ENCODE results near the gene PQBP1. TPM values are rescaled to one million over a fixed set of nuclear protein-coding genes. Genes with fewer than 3 reads are reported as not detected.
A peak's percentile ranks its signal among the peaks of the same experiment; 100 is the strongest.

PQBP1 gene
- polyA plus RNA-seq, 1 donor (not counting 4 experiments of a cell fraction or from before 2014, with no cell fraction given): 79.0 TPM

DNA sequence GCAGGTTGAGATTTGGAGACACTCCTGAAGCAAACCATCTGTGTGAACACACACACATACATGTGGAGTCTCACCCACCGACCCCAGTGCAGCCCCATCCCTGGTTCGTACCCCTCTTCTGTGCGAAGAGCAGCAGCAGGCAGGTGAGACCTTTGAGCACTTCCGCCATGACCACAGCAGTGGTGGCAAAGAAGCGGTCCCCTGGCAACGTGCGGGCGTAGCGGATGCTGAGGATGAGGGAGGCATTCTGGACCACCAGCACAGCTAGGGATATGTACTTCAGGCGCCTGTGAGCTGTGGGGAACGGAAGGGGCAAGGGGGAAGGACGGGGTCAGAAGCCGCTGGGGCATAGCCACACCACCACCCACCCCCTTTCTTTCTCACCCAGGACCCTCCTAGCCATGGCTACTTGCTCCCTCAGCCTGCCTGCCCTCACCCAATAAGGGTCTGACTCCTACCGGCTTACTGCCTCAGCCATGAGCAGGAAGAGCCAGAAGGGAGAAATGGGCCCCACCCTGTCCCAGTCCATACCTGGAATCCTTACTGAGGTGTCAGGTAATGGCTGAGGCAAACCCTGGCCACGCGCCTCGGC, 12.1 kb downstream of the PQBP1 start:
- Histone ChIP-seq H3K4me1 (ENCODE audit: control insufficient read depth, extremely low read depth, insufficient read depth, low read length) (peaks cover 7% of the 10 kb centered on the region), H3K9ac (ENCODE audit: control insufficient read depth, extremely low read depth, insufficient read depth, low read length) (no peak overlapping the region), H3K9me1 (ENCODE audit: control insufficient read depth, extremely low read depth, insufficient read depth, low read length) (no peaks in the 10 kb centered on the region), H2AFZ (ENCODE audit: control insufficient read depth, low read length) (no peak overlapping the region), H3K4me3 (ENCODE audit: control insufficient read depth in 2 of 3, extremely low read depth in 1 of 3, insufficient read depth in 2 of 3, low read depth in 1 of 3, low read length in 3 of 3) (peak overlapping the region; percentile 63 to 91 (median 74)), H3K4me2 (ENCODE audit: control insufficient read depth, extremely low read depth, insufficient read depth, low read depth, low read length) (peak overlapping the region; percentile 67), H3K27ac (ENCODE audit: control insufficient read depth, insufficient read depth, low read length) (peak overlapping the region; percentile 89), H3K9me3 (ENCODE audit: control insufficient read depth, low read depth, low read length) (peaks cover 3% of the 10 kb centered on the region), H4K20me1 (ENCODE audit: control insufficient read depth, extremely low read depth, insufficient read depth, low read length) (no peaks in the 10 kb centered on the region), H3K36me3 (ENCODE audit: control insufficient read depth in 2 of 2, extremely low read depth in 1 of 2, insufficient read depth in 2 of 2, low read length in 2 of 2) (peaks cover 8 to 15% of the 10 kb centered on the region in 2 experiments), H3K27me3 (ENCODE audit: control insufficient read depth, extremely low read depth, insufficient read depth, low read length) (no peaks in the 10 kb centered on the region), H3K79me2 (ENCODE audit: control insufficient read depth, insufficient read depth, low read length) (peaks cover 29% of the 10 kb centered on the region)
- no peak for TF ChIP-seq EZH2 (IDR thresholded peaks at IDR 0.05; ENCODE audit: low read length)
- TF ChIP-seq, protein P1, sequence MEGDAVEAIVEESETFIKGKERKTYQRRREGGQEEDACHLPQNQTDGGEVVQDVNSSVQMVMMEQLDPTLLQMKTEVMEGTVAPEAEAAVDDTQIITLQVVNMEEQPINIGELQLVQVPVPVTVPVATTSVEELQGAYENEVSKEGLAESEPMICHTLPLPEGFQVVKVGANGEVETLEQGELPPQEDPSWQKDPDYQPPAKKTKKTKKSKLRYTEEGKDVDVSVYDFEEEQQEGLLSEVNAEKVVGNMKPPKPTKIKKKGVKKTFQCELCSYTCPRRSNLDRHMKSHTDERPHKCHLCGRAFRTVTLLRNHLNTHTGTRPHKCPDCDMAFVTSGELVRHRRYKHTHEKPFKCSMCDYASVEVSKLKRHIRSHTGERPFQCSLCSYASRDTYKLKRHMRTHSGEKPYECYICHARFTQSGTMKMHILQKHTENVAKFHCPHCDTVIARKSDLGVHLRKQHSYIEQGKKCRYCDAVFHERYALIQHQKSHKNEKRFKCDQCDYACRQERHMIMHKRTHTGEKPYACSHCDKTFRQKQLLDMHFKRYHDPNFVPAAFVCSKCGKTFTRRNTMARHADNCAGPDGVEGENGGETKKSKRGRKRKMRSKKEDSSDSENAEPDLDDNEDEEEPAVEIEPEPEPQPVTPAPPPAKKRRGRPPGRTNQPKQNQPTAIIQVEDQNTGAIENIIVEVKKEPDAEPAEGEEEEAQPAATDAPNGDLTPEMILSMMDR (optimal IDR thresholded peaks at IDR 0.05 in 1 of 3, IDR thresholded peaks at IDR 0.05 in 1 of 3, conservative IDR thresholded peaks at IDR 0.05 in 1 of 3; ENCODE audit: extremely low read depth in 1 of 3, insufficient read depth in 2 of 3, low read length in 3 of 3): no peak
- DNase-seq (ENCODE audit: low read depth, low spot score) (no peak), FAIRE-seq (no peak)
- dilution Hi-C loops (cut with MboI; ENCODE audit: extremely low pct_ligation_motif_present, low sequenced_read_pairs): no loop called here

DNA sequence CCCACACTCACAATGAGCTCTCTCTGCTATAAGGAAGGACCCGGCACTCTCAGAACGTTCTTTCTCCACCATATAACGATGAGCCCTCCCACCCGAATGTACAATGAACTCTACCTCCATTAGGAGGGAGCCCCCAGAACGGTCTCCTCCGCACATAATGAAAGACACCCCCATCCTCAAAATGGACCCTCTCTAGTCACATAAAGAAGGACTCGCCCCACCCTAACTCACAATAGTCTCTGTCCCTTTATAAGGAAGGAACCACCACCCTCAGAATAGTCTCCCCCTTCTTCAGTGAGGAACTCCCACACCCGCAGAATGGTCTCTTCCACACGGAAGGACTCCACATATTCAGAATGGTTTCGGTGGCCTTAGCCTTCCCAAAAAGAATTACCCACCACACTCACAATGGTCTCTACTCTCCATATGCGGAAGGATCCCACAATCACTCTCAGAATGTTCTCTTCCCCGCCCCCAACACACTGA, 13.2 kb downstream of the PQBP1 start:
- Histone ChIP-seq H3K79me2 (ENCODE audit: control insufficient read depth, insufficient read depth, low read length) (peaks cover 31% of the 10 kb centered on the region), H3K4me3 (ENCODE audit: control insufficient read depth in 2 of 3, extremely low read depth in 1 of 3, insufficient read depth in 2 of 3, low read depth in 1 of 3, low read length in 3 of 3) (peak overlapping the region; percentile 63 to 91 (median 74)), H3K36me3 (ENCODE audit: control insufficient read depth in 2 of 2, extremely low read depth in 1 of 2, insufficient read depth in 2 of 2, low read length in 2 of 2) (peaks cover 8 to 13% of the 10 kb centered on the region in 2 experiments), H3K27ac (ENCODE audit: control insufficient read depth, insufficient read depth, low read length) (peak overlapping the region; percentile 89), H3K9ac (ENCODE audit: control insufficient read depth, extremely low read depth, insufficient read depth, low read length) (peak overlapping the region; percentile 87), H3K4me1 (ENCODE audit: control insufficient read depth, extremely low read depth, insufficient read depth, low read length) (peaks cover 7% of the 10 kb centered on the region), H3K9me3 (ENCODE audit: control insufficient read depth, low read depth, low read length) (peaks cover 3% of the 10 kb centered on the region), H3K4me2 (ENCODE audit: control insufficient read depth, extremely low read depth, insufficient read depth, low read depth, low read length) (peak overlapping the region; percentile 67), H2AFZ (ENCODE audit: control insufficient read depth, low read length) (peak overlapping the region; percentile 30), H3K27me3 (ENCODE audit: control insufficient read depth, extremely low read depth, insufficient read depth, low read length) (no peaks in the 10 kb centered on the region), H3K9me1 (ENCODE audit: control insufficient read depth, extremely low read depth, insufficient read depth, low read length) (no peaks in the 10 kb centered on the region), H4K20me1 (ENCODE audit: control insufficient read depth, extremely low read depth, insufficient read depth, low read length) (no peaks in the 10 kb centered on the region)
- TF ChIP-seq, protein P1 (optimal IDR thresholded peaks at IDR 0.05 in 1 of 3, IDR thresholded peaks at IDR 0.05 in 1 of 3, conservative IDR thresholded peaks at IDR 0.05 in 1 of 3; ENCODE audit: extremely low read depth in 1 of 3, insufficient read depth in 2 of 3, low read length in 3 of 3): no peak
- TF ChIP-seq EZH2 (IDR thresholded peaks at IDR 0.05; ENCODE audit: low read length): no peak
- DNase-seq (ENCODE audit: low read depth, low spot score) (no peak), FAIRE-seq (no peak)
- dilution Hi-C loops (cut with MboI; ENCODE audit: extremely low pct_ligation_motif_present, low sequenced_read_pairs): no loop called here

Data from keratinocyte (primary cell).